GM19193 (cell line): ENCODE results near the gene KRT80.

Source experiments
- POLR2A ChIP-seq: IDR thresholded peaks from 4 replicates; pipeline ENCODE4 v1.6.1; 2011; ENCODE audit not compliant: insufficient read depth, insufficient read length; ENCODE audit errors: extremely low read depth

Gene KRT80

DNA sequence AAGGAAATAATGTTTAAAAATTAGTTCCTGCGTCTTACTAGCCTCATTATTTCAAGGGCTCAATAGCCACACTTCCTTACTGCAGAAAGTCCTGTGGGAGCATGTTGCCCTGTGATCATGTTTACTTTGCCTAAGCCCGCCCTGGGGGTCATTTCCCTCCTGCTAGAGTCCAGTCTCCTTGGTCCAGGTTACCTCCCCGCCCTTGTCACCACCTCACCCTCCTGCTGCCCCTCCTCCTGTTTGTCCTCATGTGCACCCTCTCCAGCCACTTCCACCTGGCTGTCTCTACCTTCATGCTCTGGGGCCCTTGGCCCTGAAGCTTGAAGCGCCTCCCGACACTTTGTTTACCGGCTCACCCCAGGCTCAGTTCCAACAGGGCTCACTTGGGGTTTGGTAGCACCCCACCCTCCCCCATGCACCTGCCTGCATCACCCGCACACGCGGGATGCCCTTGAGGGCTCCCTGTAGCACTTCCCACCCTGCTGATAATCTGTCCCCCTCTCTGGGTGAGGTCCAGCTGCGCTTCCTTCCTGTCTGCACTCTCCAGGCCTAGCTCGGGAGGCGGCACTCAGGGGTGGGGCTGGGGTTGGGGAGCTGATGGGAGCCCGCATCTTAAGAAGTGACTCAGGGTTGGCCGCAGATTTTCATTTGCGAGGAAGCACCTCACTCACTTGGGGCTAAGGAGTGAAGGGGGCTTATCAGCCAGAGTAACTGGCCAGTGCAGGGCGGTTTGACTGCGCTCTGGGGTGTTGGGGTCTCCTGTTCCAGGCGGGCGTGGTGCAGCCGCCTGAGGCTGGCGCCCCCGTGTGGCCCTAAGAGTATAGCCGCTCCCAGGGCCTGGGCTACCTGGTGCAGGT, 72.2 kb downstream of the KRT80 start:
- peak; percentile 47 for TF ChIP-seq POLR2A
